Measurements from ENCODE around the gene TSPAN9.

- no peak for TF ChIP-seq CTCF (IDR thresholded peaks at IDR 0.05)
- no peak for TF ChIP-seq EZH2 (IDR thresholded peaks at IDR 0.05)
- no peak for TF ChIP-seq EZH2phosphoT487 (IDR thresholded peaks at IDR 0.05)
Measured at GRCh38 chr12:3192221-3192620, 115.0 kb downstream of the TSPAN9 start.
